Hypothalamus (tissue), 51 donors: ENCODE measurements around the gene TRPV5.
"Not testable (repeated sequence)": the region's sequence is repeated elsewhere in the genome, so short reads cannot be mapped to it uniquely, and the experiment has no call there.

Source experiments
- DNase-seq, 51 donors: peaks; one replicate each; lab custom pipeline; 2025; lab: John Stamatoyannopoulos, UW

TRPV5 gene

DNA sequence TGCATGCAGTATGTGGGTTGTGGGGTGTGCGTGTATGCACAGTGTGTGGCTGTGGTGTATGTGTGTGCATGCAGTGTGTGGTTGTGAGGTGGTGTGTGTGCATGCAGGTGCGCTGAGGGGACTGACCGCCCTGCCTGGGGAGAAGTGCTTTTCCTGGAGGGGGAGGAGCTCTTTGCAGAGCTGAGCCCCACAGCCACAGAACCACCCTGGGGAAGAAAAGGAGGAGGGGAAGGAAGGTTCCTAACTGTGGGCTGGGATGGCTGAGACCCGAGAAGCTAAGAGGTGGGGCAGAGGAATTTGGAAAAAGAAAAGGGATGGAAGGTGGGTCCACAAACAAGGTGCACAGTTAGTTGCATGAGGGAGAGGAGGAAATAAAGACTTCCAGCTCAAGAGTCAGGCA is at the start of gene TRPV5:
TRPV5 (minus strand) TSS at position 123 of the 400 bp plus-strand sequence. CDS start 287 bp downstream, outside the sequence.
- no peak for DNase-seq

DNA sequence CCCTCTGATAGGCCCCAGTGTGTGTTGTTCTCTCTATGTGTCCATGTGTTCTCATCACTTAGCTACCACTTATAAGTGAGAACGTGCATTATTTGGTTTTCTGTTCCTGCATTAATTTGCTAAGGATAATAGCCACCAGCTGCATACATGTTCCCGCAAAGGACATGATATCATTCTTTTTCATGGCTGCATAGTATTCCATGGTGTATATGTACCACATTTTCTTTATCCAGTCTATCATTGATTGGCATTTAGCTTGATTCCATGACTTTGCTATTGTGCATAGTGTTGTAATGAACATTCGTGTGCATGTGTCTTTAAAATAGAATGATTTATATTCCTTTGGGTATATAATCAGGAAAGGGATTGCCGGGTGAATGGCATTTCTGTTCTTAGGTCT is 44.9 kb upstream of the TRPV5 start:
- DNase-seq = not testable (repeated sequence)

GRCh38 chr7:142974626-142975025 is 41.1 kb upstream of the TRPV5 start:
- no peak for DNase-seq

- DNase-seq = no peak
Measured at GRCh38 chr7:142969183-142969582, 35.6 kb upstream of the TRPV5 start.

DNA sequence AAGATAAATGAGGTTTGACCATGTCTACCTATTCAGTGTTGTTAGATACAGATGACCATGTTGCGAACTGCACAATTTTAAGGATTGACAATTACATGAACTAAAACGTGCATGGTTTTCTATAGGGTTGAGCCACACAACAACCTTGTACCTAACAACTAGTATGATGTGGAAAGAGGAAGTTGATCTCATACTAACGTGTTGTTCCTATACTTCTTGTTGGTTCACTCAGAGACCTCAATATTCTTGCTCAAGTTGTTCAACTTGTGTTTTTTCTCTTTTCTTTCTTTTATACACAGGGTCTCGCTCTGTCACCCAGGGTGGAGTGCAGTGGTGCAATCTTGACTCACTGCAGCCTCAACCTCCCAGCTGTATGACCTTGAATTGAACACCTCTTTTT is 34.7 kb upstream of the TRPV5 start:
- DNase-seq = no peak

DNA sequence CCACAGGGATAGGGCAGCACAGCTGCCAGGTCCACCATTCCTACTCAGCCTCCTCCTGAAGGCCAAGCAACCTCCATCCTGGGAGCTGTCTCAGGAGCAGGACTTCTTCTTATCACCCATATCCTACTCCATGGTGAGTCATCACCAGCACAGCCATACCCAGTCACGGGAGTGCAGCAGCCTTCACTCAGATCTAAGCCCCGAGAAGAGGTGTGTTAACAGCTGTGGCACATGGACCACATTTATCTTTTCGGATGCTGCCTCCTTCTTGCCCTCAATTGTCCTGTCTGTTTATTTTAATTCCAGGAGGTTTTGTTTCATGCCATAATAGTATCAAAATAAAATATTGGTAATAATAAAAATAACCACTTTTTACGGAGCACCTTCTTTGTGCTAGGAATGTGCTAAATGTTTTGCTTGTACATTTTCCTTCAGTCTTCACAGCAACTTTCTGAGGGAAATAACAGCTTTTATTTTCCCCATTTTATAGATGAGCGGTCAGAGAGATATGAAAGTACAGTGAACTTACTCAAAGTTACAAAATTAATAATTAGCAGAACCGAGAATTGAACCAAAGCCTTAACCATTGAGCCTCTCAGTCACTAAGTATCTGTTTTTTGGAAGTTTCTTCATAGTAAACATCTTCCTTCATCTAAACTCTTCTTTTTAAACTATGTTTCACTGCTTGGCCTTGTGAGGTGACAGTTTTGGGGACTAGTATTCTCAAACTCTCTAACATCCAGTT is 31.1 kb upstream of the TRPV5 start:
- no peak for DNase-seq

DNA sequence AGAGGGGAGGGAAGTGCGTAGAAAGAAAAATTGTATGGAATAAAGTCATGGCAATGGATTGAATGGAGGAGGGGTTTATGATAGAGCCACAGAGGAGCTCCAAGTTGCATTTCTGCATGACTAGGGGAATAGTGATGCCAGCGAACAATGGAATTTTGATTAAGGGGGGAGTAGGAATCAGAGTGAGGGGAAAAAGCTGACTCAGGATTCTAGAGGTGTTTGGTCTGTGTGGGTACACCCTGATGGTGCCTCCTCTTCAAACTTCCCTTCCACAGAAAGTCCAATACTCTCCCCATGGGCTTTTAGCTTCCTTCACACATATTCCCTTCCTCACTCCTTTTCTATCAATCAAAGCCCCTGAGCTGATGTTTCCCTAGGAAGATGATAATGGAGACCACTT is 30.4 kb upstream of the TRPV5 start:
- DNase-seq = no peak

GRCh38 chr7:142962991-142963390 is 29.4 kb upstream of the TRPV5 start:
- no peak for DNase-seq

DNA sequence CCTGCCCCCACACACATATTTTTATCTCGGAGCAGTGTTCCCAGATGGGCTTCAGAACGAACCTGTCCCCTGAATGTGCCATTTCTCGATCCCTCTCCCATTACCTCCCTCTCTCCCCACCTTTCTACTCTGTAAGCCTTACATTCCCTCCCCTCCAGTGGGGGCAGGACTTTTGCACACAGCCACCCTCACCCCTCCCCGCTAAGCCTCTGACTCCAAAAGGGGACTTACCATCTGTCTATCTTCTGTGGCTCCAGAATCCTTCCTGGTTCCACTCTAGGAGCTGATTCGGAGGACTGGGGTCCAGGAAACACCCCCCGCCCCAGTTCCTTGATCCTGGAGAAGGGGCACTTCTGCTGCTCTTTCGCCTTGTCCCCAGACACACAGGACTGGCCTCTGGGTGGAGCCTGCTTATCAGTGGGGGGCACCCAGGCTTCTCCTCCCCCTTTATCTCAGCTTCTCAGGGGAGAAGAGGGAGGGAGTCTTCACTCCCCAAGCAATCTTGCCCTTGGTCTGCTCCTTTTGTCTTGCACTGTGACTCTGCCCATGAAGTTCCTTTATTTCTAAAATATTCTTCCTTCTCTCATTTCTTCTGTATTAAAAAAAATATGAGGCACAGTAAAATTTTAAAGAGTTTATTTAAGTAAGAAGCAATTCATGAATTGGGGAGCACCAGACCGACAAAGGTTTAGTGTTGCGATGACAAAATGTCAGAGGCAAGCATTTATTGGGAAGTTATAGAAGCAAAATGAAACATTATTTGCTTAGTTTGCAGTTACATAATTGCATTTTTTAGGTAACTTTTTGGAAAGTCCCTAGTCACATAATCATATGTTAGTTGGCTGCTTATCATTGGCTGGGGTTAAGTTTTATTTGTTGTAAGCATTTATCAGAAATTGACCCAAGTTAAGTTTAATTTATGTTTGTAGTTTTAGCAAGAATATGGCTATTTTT is 28.7 kb upstream of the TRPV5 start, which contains the start of gene KEL:
KEL (minus strand) TSS at position 391 of the 954 bp plus-strand sequence; CDS start at position 234, 157 bp downstream.
- DNase-seq = no peak

- DNase-seq = no peak
Measured at GRCh38 chr7:142961595-142961972, 28.0 kb upstream of the TRPV5 start.

DNA sequence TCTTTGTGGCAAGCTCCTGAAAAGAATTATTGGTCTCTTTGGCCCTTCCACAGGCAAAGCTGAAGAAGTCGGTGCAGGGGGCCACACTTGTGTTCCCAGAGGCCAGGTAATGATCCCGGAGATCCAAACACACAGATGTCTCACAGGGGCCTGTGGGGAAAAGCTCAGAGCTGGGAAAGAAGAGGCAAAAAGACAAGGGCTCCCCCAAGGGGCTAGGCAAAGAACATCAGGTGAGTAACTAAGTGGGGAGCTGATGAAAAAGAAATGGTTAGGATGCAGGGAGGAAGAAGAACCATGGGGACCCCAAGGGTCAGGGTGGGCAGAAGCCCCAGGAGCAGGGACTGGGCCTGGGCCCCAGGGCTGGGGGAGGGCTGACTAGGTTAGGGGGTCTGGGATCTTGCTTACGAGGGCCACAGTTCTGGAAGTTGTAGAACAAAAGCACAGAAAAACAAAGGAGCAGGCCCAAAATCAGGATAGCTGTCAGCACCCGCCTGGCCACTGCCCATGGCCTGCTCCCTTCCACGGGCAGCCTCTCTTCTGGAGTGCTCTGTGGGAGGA is 27.5 kb upstream of the TRPV5 start:
- DNase-seq = no peak

GRCh38 chr7:142959202-142959601 is 25.7 kb upstream of the TRPV5 start:
- DNase-seq = no peak

GRCh38 chr7:142957723-142958122 is 24.2 kb upstream of the TRPV5 start:
- DNase-seq = no peak

DNA sequence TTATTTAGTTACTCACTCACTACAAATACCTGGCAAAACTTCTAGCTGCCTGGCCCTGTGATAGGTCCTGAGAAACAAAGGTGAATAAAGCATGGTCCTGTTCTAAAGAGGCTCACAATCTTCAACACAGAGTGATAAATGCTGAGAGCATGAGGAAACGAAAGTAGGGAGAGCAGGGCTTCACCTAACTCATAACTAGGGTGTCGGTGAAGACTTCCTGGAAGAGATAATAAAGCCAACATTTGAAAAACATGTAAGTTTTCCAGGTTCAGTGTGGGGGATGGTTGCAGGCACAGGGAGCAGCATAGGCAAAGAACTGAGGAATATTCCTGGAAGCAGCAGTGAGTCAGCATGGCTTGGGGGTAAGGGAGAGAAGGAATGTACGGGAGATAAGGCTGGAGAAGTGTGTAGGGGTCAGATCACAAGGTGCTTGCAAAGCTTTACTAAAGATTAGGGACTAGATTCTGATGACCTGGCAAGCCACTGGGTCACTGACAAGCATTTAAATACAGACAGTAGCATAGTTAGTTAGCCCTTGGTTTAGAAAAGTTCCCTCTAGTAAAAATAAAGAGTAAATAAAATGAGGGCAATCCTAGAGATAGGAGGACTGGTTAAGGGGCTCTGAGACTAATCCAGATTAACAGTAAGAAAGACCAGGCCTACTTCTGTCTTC is 23.5 kb upstream of the TRPV5 start:
- DNase-seq = no peak

DNA sequence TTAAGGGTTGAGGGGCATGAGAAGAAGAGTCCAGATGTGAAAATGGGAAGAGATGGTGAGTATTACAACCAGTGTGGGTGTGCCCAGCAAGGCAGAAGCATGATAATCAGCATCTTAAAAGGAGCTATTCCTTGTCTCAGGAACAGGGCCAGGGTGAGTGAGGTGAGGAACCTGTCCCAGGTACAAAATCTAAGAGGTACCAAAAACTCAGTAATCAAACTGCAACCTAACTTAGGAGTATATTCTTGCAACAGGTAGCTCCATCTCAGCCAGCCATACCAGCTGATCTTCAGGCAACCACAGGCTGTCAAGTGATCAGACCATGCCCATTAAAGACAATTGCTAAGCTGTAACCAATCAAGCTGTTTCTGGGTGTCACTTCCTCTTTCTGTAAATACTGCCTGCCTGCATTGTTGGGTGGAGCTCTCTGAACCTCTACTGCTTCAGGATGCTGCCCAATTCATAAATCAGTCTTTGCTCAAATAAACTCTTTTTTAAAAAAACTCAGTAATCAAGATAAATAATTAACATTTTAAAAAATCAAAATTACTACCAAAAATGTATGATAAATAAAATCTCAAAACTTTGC is 21.2 kb upstream of the TRPV5 start:
- no peak for DNase-seq

DNA sequence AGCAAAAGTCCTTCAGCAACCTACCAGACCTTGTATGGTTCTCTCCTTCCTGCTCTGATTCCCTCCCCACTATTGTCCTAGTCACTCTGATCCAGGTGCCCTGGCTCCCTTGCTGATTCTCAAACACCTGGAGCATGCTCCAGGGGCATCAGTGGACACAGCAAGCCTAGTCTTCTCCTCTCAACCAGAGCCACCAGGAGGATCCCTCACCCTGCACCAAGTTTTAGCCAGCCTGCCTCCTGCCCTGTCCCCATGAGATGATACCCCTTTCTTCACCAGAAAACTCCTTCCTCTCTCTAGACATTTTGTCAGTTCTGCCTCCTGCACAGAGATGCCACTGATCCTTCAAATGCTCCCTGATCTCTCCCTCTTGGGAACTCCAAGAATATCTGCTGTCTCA is 16.7 kb upstream of the TRPV5 start:
- DNase-seq = no peak

DNA sequence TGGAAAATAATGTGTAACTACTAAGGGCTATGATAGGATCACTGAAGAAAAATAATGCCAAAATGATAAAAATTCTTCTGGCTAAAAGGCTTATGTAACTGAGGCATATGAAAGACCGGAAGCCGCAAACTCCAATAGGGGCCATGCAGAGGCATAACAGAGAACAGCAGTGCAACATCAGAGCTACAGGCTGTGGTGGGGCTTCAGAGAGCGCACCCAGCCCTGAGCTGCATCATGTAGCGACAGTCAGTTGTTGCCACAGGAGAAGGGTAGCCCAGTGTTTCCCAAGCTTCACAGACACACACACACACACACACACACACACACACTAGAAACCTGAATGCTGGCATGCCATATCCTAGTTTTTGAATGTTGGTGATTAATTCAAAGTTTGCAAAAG is 15.1 kb upstream of the TRPV5 start:
- no peak for DNase-seq

DNA sequence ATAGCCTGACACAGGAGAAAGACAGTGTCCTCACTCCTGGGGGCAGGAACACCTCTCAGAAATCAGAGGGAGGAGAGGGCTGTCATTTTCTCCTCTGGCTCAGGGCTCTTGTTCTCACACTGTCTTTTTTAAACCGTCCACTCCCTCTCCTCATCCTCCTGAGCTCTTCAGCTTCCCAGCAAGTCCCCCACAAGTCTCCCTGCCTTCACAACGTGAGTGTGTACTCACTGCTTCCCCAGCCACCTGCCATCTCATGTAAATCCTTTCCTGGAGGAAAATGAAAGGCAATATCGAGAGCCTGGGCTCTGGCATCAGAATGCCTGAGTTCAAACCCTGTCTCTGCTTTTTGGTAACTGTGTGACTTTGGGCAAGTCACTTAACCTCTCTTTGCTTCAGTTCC is 11.5 kb upstream of the TRPV5 start:
- DNase-seq = no peak

DNA sequence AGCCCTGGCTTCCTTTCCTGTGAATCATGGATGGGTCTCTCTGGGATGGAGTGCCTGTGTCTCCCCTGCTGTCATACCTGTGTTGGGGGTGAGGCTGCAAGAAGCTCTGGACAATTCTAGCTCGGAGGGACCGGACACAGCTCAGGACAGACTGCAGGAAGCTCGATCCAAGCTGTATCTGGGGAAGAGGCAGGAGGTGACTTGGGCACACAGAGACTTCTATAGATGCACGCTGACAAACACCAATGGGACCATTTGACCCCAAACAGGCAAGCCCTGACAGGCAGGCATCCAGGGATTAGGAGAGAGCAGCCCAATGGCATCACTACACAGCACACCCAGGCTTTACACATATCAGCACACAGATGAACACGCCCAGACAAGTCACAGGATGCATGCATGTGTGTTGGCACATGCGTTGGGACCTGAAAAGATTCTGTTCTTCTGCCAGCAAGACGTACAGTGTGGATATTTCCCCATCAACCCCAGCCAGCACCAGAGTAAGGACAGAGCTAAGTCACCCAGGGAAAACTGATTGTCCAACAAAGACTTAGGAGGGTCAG is 10.2 kb upstream of the TRPV5 start:
- no peak for DNase-seq

- no peak for DNase-seq
Measured at GRCh38 chr7:142942746-142943145, 9.2 kb upstream of the TRPV5 start.
